VCaP (cell line): ENCODE data around the gene ZNF469.

Source experiments
- H3K27ac ChIP-seq: fragments of 450-650 bp; 2 replicates; pipeline ENCODE4 v1.5.1; 2017
- CTCF ChIP-seq: fragments of 450-650 bp; conservative IDR thresholded peaks from 2 replicates; pipeline ENCODE4 v1.5.1; 2017; ENCODE audit warnings: mild to moderate bottlenecking, moderate library complexity

ZNF469 gene

GRCh38 chr16:88389621-88390160 lies 6.9 kb downstream of the ZNF469 start:
- no peak for TF ChIP-seq CTCF

GRCh38 chr16:88390265-88390664 lies 7.5 kb downstream of the ZNF469 start:
- no peak overlapping the region for H3K27ac ChIP-seq
- TF ChIP-seq CTCF = no peak

More at GRCh38 chr16:88389621-88390160, 6.9 kb downstream of the ZNF469 start:
- no peak overlapping the region for H3K27ac ChIP-seq

GRCh38 chr16:88390735-88391134 lies 8.0 kb downstream of the ZNF469 start:
- no peak for TF ChIP-seq CTCF

GRCh38 chr16:88391144-88391850 lies 8.5 kb downstream of the ZNF469 start:
- TF ChIP-seq CTCF = no peak
- no peak overlapping the region for H3K27ac ChIP-seq

More at GRCh38 chr16:88390735-88391134, 8.0 kb downstream of the ZNF469 start:
- no peak overlapping the region for H3K27ac ChIP-seq

GRCh38 chr16:88392111-88392510 lies 9.4 kb downstream of the ZNF469 start:
- TF ChIP-seq CTCF = no peak

GRCh38 chr16:88392616-88393015 lies 9.9 kb downstream of the ZNF469 start:
- no peak for TF ChIP-seq CTCF

More at GRCh38 chr16:88392111-88392510, 9.4 kb downstream of the ZNF469 start:
- no peak overlapping the region for H3K27ac ChIP-seq

GRCh38 chr16:88393034-88393433 lies 10.3 kb downstream of the ZNF469 start:
- no peak overlapping the region for H3K27ac ChIP-seq

More at GRCh38 chr16:88392616-88393015, 9.9 kb downstream of the ZNF469 start:
- no peak overlapping the region for H3K27ac ChIP-seq

More at GRCh38 chr16:88393034-88393433, 10.3 kb downstream of the ZNF469 start:
- no peak for TF ChIP-seq CTCF
